KMS-11 (cell line): ENCODE data around the gene SNAP91.
A peak's percentile ranks its signal among the peaks of the same experiment; 100 is the strongest.

Source experiments
- H2AFZ ChIP-seq: fragments of 200-600 bp; sonication (generic); 2 replicates; pipeline ENCODE4 v1.6.1; 2016; ENCODE audit warnings: antibody characterized with exemption, mixed run types, low read depth
- H3K27ac ChIP-seq: fragments of 200-600 bp; sonication (generic); 2 replicates; pipeline ENCODE4 v1.6.1; 2016; ENCODE audit warnings: mild to moderate bottlenecking, mixed run types
- H3K27me3 ChIP-seq: fragments of 200-600 bp; sonication (generic); 2 replicates; pipeline ENCODE4 v1.6.1; 2017; ENCODE audit warnings: mild to moderate bottlenecking, low read depth, mixed run types, moderate library complexity; ENCODE audit not compliant: insufficient read depth
- H3K36me3 ChIP-seq: fragments of 200-600 bp; sonication (generic); 2 replicates; pipeline ENCODE4 v1.6.1; 2017; ENCODE audit warnings: mild to moderate bottlenecking, mixed run types; ENCODE audit not compliant: insufficient read depth
- H3K4me1 ChIP-seq: fragments of 200-600 bp; sonication (generic); 2 replicates; pipeline ENCODE4 v1.6.1; 2016; ENCODE audit warnings: mild to moderate bottlenecking, low read depth, mixed run types; ENCODE audit not compliant: poor library complexity, severe bottlenecking
- H3K4me2 ChIP-seq: fragments of 200-600 bp; sonication (generic); 2 replicates; pipeline ENCODE4 v1.7.0; 2016; ENCODE audit warnings: mild to moderate bottlenecking, mixed run types
- H3K4me3 ChIP-seq: fragments of 200-600 bp; sonication (generic); IDR thresholded peaks from 2 replicates; pipeline ENCODE4 v1.6.1; 2017; ENCODE audit warnings: low read depth, low read length, mixed read lengths; ENCODE audit not compliant: insufficient read depth
- H3K79me2 ChIP-seq: fragments of 200-600 bp; sonication (generic); 2 replicates; pipeline ENCODE4 v1.6.1; 2016; ENCODE audit warnings: low read depth, mixed run types; ENCODE audit not compliant: insufficient read depth
- H3K9ac ChIP-seq: fragments of 200-600 bp; sonication (generic); 2 replicates; pipeline ENCODE4 v1.6.1; 2016; ENCODE audit warnings: mild to moderate bottlenecking, mixed run types
- H4K20me1 ChIP-seq: fragments of 200-600 bp; sonication (generic); 2 replicates; pipeline ENCODE4 v1.6.1; 2016; ENCODE audit warnings: mild to moderate bottlenecking, mixed run types; ENCODE audit not compliant: insufficient read depth
- CTCF ChIP-seq: fragments of 200-600 bp; sonication (generic); conservative IDR thresholded peaks from 2 replicates; pipeline ENCODE4 v1.6.1; 2017; ENCODE audit warnings: low read depth, mild to moderate bottlenecking, antibody characterized with exemption, low read length, moderate library complexity, mixed read lengths

SNAP91 gene

GRCh38 chr6:83597051-83597450 is 111.8 kb downstream of the SNAP91 start:
- H3K79me2 ChIP-seq = no peaks in the 10 kb centered on the region
- no peak for TF ChIP-seq CTCF
- no peak overlapping the region for H3K4me2 ChIP-seq
- no peaks in the 10 kb centered on the region for H3K4me1 ChIP-seq
- no peak overlapping the region for H2AFZ ChIP-seq
- H3K4me3 ChIP-seq = no peak overlapping the region
- no peak overlapping the region for H3K9ac ChIP-seq
- no peaks in the 10 kb centered on the region for H3K36me3 ChIP-seq
- no peak overlapping the region for H3K27ac ChIP-seq
- H3K27me3 ChIP-seq = no peaks in the 10 kb centered on the region
- no peaks in the 10 kb centered on the region for H4K20me1 ChIP-seq

GRCh38 chr6:83594941-83595340 is 114.0 kb downstream of the SNAP91 start:
- H3K79me2 ChIP-seq = no peaks in the 10 kb centered on the region
- H3K4me1 ChIP-seq = no peaks in the 10 kb centered on the region
- H3K9ac ChIP-seq = no peak overlapping the region
- no peak for TF ChIP-seq CTCF
- H4K20me1 ChIP-seq = no peaks in the 10 kb centered on the region
- no peaks in the 10 kb centered on the region for H3K36me3 ChIP-seq
- no peak overlapping the region for H3K4me2 ChIP-seq
- no peaks in the 10 kb centered on the region for H3K27me3 ChIP-seq
- H2AFZ ChIP-seq = no peak overlapping the region
- H3K4me3 ChIP-seq = no peak overlapping the region
- no peak overlapping the region for H3K27ac ChIP-seq

- no peak overlapping the region for H3K27ac ChIP-seq
- H4K20me1 ChIP-seq = no peaks in the 10 kb centered on the region
- no peak overlapping the region for H3K4me3 ChIP-seq
- no peaks in the 10 kb centered on the region for H3K4me1 ChIP-seq
- no peaks in the 10 kb centered on the region for H3K27me3 ChIP-seq
- no peak for TF ChIP-seq CTCF
- H3K79me2 ChIP-seq = no peaks in the 10 kb centered on the region
- no peak overlapping the region for H3K9ac ChIP-seq
- H3K4me2 ChIP-seq = no peak overlapping the region
- H2AFZ ChIP-seq = no peak overlapping the region
- no peaks in the 10 kb centered on the region for H3K36me3 ChIP-seq
These were observed 115.5 kb downstream of the SNAP91 start for GRCh38 chr6:83593395-83593785.

- Histone ChIP-seq H3K4me2 (peak overlapping the region; percentile 21; the same call in 1 of the 2 replicates), H2AFZ (peak overlapping the region; percentile 49; the same call in 1 of the 2 replicates), H3K4me1 (no peaks in the 10 kb centered on the region)
These were observed 116.0 kb downstream of the SNAP91 start for GRCh38 chr6:83592770-83593394.

More at GRCh38 chr6:83592770-83593394, 116.0 kb downstream of the SNAP91 start:
- no peak overlapping the region for H3K9ac ChIP-seq
- no peaks in the 10 kb centered on the region for H3K27me3 ChIP-seq
- H3K27ac ChIP-seq = no peak overlapping the region
- H3K36me3 ChIP-seq = no peaks in the 10 kb centered on the region
- peak; percentile 51 for TF ChIP-seq CTCF
- H4K20me1 ChIP-seq = no peaks in the 10 kb centered on the region
- no peak overlapping the region for H3K4me3 ChIP-seq
- H3K79me2 ChIP-seq = no peaks in the 10 kb centered on the region
